HG02642 (cell line): ENCODE results near the gene SLC35E1.
"Not testable (repeated sequence)": the region's sequence is repeated elsewhere in the genome, so short reads cannot be mapped to it uniquely, and the experiment has no call there.

Source experiments
- ATAC-seq: cut with Tn5 transposase; IDR thresholded peaks from one replicate; pipeline ENCODE4 v1.9.1; 2021; ENCODE audit warnings: mild to moderate bottlenecking; ENCODE audit not compliant: unreplicated experiment, poor library complexity

SLC35E1 gene

GRCh38 chr19:16527971-16528521 is 44.2 kb downstream of the SLC35E1 start:
- no peak for ATAC-seq

- no peak for ATAC-seq
These were observed 44.8 kb downstream of the SLC35E1 start for GRCh38 chr19:16527334-16527935.

GRCh38 chr19:16525751-16526481 is 46.3 kb downstream of the SLC35E1 start:
- ATAC-seq, result no peak

- no peak for ATAC-seq
These were observed 47.1 kb downstream of the SLC35E1 start for GRCh38 chr19:16524991-16525734.

GRCh38 chr19:16522559-16523377 is 49.4 kb downstream of the SLC35E1 start:
- ATAC-seq, result no peak

- ATAC-seq, result no peak
These were observed 50.4 kb downstream of the SLC35E1 start for GRCh38 chr19:16521715-16522289.

- no peak for ATAC-seq
These were observed 51.1 kb downstream of the SLC35E1 start for GRCh38 chr19:16520986-16521624.

- ATAC-seq, result no peak
These were observed 51.9 kb downstream of the SLC35E1 start for GRCh38 chr19:16520074-16520973.

- no peak for ATAC-seq
These were observed 53.0 kb downstream of the SLC35E1 start for GRCh38 chr19:16519230-16519687.

GRCh38 chr19:16518483-16519229 is 53.6 kb downstream of the SLC35E1 start:
- ATAC-seq, result no peak

- no peak for ATAC-seq
These were observed 54.2 kb downstream of the SLC35E1 start for GRCh38 chr19:16518061-16518460.

- no peak for ATAC-seq
These were observed 55.1 kb downstream of the SLC35E1 start for GRCh38 chr19:16516923-16517610.

GRCh38 chr19:16516381-16516780 is 55.8 kb downstream of the SLC35E1 start:
- ATAC-seq, result no peak

GRCh38 chr19:16514383-16515019 is 57.7 kb downstream of the SLC35E1 start:
- ATAC-seq, result no peak

GRCh38 chr19:16512611-16513010 is 59.6 kb downstream of the SLC35E1 start:
- ATAC-seq, result not testable (repeated sequence)
